IPS DF 4.7 (cell line): ENCODE results near the gene CFAP45.
"Not testable (repeated sequence)": the region's sequence is repeated elsewhere in the genome, so short reads cannot be mapped to it uniquely, and the experiment has no call there.

Experiments used
- DNase-seq: peaks from one replicate; pipeline ENCODE4 v3.0.0-alpha.2; 2013; ENCODE audit warnings: low spot score; ENCODE audit errors: extremely low read depth

CFAP45 gene

DNA sequence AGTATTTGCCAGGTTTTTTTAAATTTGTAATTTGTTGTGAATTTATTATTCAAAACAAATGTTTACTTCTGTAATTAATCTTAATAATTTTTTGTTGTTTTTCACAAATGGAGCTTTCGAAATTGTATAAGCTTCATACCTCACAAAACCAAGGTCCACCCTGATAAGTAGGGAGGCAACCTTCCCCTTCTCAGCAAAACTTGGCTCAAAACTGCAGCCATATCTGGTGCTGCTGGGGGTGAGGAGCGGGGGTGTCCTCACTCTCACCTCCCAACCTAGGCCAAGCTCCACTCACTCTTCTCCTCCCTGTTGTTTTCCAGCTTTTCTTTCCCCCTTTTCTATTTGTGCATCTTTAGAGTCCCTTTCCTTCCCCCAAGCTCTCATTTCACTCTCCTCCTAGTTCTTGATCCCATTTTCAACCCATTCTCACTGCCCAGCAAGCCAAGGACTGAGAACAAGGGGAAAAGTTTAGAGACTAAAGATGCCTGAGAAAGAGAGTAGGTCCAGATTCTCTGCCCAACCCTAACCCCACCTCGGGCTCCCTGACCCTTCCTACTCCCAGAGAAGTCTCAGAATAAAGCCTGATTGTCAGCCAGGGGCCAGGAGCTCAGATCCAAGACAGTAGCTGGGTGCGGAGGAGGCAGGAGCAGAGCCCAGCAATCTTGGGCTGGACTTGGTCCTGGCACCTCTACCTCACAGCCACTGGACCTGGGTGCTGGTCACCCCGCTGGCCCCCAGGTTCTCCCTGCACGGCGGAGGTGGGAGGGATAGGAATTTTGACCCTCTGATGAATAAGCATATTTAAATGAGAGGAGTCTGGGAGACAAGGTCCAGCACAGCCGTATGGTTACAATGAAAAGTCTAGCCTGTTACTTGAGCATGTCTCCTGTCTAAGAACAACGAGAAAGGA, 8.3 kb upstream of the CFAP45 start:
- no peak for DNase-seq

DNA sequence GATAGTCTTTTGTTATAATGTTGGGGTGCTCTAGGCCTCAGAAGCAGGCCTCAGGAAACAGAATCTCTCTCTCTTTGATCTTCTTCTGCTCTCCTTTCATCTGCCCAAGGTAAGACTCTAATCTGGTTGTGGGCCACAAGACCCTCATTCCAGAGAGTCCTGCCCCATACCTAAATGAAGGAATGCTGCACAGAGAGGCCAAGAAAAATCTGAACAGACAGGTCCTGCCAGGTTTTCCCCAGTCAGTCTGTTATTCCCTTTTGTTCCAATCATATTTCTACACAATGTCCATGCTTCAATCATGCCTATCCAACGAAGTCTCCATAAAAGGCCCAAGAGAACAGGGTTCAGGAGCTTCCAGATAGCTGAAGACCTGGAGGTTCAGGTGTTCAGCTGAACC, 7.0 kb upstream of the CFAP45 start:
- DNase-seq: no peak

DNA sequence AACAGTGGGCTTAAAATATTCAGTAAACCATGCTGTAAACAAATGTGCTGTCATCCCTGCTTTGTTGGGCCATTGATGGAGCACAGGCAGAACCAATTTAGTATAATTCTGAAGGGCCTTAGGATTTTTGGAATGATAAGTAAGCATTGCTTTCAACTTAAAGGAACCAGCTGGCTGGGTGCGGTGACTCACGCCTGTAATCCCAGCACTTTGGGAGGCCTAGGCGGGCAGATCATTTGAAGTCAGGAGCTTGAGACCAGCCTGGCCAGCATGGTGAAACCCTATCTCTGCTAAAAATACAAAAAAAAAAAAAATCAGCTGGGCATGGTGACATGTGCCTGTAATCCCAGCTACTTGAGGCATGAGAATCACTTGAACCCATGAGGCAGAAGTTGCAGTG, 4.1 kb upstream of the CFAP45 start:
- DNase-seq: not testable (repeated sequence)

DNA sequence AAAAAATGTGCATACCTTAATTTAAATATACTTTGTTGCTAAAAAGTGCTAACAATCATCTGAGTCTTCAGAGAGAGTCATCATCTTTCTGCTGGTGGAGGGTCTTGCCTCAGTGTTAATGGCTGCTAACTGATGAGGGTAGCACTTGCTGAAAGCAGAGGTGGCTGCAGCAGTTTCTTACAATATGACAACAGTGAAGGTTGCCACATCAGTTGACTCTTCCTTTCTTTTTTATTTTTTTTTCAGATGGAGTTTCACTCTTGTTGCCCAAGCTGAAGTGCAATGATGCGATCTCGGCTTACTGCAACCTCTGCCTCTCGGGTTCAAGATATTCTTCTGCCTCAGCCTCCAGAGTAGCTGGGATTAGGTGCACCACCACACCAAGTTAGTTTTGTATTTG, 2.6 kb upstream of the CFAP45 start:
- no peak for DNase-seq

DNA sequence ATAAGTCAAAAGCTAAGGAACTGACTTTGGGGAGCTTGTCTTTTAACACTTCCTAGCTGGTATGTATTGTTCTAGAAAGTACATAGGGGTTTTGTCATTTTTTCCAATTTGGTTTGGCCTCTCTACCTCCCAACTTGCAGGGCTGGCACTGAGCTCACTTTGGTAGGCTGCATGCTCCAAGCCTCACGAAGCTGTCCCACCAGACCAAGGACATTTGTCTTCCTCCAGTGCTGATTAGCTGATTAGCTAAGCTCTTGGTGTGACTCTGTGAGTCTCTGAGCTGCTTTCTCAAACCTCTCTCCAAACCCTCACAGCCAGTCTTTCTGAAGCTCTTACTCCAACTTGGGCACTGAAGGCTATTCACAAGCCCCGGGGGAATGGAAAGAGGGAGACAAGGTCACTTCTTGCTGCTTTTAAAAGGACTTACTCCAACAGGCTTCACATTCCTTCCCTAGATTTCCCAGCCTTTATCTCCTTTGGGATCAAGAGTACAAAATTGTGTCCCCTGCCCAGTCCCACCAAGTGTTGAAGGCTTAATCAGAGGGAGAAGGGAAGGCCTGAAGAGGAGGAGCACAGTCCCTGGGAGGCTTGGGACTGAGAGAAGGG, 893 bp upstream of the CFAP45 start:
- DNase-seq: no peak

DNA sequence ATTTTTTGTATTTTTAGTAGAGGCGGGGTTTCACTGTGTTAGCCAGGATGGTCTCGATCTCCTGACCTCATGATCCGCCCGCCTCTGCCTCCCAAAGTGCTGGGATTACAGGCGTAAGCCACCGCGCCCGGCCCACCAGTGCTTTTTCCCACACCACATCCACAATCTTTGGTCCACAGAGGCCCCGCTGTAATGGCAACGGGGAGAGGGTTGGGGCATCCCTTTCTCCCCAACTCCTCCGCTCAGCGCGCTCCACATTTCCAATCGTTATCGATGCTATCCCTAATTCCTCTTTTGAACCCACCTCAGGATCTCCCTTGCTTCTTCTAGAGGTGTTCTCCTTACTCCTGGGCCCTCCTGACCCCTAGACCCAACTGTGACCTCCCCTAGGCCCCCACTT, 331 bp downstream of the CFAP45 start:
- not testable (repeated sequence) for DNase-seq

DNA sequence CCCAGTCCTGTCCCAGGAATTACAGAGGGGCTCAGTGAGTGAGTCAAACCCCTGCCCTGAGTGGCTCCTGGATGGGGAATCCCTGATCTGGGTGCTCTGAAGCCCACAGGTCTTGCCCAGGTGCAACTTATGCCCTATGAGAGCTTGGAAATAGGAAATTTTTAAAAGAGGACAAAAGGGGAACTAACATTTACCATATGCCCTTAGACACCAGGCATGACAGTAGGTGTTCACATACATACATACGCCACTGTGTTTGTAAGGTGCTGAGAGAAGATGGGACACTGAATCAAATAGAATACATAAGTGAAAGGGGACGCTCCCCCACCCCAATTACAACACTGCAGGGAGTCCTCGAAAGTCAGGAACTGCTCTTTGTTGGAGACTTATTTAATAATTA, 1.4 kb downstream of the CFAP45 start:
- no peak for DNase-seq

DNA sequence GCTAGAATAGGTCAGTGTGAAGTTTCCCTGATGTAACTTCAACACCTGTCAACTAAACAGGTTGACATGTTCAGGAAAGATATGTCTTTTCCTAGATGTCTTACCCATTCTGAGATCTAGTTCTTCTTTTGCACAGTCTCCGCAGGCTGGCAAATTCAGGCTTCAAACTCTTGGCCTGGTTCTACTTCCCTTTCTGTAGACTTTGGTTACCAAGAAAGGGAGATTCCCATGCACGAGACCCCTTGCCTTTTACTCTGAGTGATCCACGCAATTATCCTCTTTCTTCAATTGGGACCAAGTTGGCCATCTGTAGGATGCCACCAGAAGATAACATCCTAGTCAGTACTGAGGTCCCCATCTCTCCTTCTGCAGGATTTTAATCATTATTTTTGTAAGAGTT, 2.0 kb downstream of the CFAP45 start:
- DNase-seq: no peak

DNA sequence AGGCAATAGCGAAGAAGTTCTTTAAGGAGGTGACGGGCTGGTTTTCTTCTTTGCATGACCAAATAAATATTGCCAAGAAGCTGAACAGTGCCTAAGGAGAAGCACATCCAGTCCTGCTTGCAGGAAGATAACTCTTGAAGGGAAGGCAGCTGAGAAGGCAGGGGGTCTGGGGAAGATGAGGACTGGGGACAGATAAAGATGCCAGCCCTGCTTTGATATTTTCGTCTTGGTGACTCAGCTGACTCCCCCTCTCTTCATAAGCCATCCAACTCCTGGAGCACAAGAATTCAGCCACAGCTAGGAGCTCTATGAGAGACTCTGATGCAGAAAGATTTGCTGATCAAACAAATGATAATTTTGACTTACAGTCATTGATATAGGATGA, 3.4 kb downstream of the CFAP45 start:
- no peak for DNase-seq

DNA sequence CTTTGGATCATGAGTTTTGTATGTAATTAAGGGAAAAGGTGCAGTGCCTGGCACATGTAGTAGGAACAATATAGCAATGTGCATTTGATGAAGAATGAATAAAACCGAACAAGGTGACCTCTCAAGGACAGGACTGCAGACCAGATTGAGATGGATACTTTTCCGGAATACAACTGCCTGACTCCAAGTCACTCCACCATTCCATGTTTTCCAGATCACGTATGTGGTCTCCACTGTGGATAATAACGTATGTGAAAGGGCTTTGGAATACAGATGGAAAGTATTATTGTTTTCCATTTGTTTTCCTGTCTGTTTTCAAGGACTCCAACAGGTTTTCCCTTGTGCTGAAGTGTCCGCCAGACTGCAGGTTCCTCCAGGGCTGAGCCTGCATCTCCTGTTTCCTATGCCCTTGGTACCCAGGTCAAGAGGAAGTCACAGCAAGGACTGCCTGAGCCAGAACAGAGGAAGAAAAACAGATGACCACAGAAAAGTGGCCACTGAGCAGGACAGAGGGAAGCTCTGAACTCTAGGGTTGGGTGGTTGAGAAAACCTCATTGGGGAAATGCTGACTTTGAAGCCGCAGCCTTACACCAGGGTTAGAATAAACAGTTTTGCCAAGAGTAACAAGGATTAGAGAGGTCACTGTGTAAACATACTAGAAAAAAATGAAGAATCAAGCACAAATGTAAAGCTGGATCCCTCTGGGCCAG, 4.0 kb downstream of the CFAP45 start:
- no peak for DNase-seq

DNA sequence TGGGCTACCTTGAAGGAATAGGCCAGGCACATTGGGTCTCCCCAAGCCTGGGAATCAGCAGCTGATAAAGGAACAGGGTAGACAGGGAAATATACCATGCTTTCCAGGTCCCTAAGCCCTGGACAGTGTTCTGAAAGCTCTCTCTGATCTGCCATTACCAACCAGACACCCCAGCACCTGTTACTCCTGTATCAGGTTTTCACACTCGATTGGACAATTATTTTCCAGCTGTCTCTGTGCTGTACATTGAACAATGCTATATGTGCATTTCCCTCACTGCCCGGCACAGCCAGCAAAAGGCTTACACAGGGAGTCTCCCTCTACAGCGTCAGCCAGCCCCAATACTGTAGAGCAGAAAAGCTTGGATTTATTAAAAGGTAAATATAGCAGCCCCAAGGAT, 4.7 kb downstream of the CFAP45 start:
- no peak for DNase-seq

DNA sequence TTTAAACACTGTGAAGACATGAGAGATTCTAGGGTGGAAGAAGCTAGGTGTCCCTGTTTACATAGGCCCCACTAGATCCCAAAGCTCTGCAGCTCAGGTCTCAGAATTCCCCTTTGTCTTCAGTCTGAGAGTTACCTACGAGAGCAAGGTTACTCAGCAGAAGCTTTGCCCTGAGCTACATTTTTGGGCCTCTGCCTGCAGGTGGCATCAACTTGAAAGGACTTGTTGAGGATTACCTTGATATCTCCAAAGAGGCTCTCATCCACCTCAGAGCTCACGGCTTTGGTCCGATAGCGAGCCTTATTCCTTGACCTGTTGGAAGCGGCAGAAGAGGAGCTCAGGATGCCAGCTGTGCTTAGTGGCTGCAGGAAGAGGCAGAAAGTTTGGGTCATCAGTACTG, 7.0 kb downstream of the CFAP45 start:
- DNase-seq: no peak

DNA sequence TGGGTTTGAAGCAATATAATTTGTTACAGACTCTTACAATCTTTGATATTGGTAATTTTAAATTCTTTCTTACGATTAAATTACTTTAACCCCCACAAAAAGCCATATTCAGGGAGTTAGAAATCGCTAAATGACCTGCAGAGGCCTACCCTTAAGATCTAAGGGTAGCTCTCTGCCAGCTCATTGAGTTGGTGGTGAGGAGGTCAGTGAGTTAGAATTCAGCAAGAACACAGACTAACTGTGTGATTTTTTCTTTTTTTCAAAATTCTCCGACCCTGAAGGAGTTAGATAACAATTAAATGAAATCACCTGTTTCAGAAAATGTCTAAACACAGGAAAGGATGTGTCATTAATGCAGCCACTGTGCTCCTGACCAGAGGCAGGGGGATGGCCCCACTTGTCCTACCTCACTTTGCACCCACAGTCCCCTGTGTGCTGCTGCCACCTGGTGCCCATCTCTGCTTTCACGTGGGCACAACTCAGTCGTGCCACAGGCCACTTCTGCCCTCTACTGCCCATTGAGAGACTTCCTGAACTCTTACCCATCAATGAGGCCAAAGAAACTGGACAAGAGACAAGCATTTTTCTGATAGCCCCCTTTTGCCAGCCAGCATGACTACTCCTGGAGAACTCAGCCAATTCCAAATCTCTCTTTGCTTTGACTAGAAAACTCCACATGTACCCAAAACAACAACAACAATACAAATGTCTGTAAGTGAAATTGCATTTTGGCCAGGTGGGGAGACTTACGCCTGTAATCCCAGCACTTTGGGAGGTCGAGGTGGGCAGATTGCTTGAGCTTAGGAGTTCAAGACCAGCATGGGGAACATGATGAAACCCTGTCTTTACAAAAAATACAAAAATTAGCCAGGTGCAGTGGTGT, 8.4 kb downstream of the CFAP45 start:
- peak; percentile 19 for DNase-seq

DNA sequence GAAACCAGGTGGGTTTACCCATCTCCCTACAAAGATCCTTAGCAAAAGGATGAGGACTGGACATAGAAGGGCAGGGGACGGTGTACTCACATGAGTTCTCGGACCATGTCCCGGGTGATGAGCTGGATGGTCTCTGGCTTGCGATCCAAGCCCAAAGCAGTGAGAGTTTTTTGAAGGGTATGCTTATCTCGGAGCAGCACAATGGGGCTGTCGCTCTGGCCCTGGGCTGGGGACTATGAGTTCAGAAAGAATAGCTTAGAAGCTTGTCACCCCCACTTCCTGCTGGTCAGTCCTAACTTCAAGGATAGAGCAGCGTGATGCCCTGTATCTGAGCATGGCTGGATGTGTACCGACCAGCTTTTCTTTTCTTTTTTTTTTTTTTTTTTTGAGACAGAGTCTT, 9.6 kb downstream of the CFAP45 start:
- DNase-seq: no peak

DNA sequence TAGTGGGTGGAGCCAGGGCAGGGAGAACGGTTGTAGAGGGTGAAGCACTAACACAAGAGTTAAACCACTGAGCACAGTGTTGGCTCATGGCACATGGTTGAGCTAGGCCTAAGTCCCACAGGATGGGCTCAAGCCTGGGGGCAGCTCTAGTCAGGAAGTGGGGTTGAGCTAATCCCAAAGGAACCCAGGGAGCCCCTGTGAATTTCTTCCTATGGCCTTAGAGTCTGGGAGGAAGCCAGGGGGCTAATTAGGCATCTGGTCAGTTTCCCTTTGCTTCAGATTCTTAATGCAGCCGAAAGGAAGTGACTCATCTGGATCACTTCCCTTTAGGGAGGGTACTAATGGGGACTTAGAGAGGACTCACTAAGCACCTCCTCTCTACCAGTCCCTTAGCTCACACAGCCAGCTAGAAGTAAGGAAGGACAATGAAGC, 10.1 kb downstream of the CFAP45 start:
- no peak for DNase-seq

DNA sequence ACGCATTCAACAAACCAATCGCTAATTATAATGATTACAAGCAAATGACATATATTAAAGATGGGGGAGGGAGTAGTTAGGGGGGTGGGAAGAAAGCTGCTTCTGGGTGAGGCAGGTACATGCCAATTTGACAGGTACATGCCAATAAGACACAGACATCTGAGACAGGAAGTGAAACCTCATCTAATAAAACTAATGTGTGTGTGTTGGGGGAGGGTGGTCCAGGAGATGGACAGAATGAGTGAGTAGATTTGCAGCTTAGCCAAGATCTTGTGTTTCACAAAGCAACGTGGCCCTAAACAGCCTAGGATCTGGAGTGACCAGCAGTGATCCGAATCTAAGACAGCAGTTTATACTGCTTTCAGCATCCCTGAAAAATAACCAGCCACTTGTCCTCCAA, 10.8 kb downstream of the CFAP45 start:
- DNase-seq: no peak

DNA sequence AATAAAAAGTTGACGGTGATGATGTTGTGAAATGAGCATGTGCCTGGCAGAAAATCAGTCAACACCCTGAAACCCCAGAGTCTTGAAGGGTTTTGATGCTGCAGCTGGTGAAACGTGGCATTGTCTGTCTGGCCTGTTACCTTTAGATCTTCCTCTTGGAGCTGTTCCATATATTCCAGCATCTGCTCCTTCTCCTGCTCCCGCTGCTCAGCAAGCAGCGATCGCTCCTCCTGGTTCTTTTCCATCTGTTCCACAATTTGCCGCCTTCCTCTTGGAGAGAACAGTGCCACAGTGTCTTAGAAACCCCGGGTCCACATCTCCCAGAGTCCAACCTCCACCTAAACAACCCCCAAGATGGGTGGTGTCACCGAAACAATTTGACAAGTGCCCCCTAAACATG, 15.7 kb downstream of the CFAP45 start:
- no peak for DNase-seq

DNA sequence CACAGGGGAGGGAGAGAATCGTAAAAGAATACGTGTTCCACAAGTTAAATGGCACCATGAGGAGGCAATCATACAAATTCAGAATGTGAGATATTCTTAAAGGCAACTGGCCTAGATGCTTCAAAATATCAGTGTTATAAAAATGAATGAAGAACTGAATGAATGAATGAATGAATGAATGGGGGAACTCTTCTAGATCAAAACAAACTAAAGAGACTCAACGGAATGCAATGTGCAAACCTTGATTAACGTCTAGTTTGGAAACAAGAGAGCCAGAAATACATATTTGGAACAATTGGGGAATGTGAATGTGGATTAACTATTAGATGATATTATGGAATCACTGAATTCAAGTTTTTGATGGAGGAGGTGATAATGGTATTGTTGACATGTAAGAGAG, 16.8 kb downstream of the CFAP45 start:
- DNase-seq: no peak

DNA sequence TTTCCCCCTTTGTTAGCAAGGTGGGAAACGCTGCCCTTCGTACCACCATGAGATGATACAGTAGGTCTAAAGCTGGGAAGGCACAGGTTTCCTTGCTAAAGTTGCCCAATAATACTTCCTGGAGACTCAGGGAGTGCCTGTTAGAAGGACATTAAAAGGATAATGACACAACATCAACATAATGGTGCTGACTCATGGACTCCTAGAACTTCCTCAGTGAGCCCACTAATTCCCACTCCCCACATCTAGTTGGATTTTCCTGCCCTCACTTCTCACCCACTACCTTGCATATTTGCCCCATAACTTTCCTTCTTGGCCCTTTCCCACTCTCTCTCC, 17.5 kb downstream of the CFAP45 start:
- no peak for DNase-seq

DNA sequence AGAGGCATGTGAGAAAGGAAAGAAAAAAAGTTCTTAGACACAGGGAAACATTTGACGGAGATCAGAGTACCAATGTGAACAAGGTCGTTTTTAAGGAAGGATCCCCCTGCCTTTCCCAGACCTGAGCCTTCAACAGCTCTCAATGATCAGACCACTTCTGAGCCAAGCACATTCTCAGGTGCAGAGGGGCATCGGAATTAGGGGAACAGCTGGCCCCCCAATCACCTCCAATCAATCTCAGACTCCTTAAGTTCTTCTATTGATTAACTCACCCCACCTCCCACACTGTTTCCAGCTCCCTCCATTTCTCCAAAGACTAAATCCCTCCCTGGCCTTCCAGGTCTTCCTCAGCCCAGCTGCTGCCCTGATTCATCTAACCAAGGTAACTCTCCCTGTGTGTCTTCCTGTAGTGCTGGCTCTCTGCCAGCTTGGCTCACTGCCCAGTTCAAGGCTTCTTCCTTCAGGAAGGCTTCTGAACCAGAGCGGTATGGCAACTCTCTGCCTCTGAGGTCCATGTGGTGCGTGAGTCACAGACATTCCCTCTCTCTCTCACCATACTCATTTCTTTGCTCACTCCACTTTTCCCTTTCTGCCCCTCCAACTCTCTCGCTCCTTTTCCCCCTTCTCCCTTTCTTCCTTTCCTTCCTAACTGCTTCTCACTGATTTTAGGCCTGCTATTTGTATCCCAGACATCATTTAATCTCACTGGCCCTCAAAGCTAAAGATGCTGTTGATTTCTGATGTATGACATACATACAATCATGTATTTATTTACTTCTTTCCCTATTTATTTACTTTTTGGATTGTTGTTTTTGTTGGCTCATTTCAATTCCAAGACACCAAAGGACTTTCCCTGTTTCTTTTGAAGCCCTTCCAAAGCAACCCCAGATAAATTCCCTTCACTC, 18.1 kb downstream of the CFAP45 start:
- no peak for DNase-seq

DNA sequence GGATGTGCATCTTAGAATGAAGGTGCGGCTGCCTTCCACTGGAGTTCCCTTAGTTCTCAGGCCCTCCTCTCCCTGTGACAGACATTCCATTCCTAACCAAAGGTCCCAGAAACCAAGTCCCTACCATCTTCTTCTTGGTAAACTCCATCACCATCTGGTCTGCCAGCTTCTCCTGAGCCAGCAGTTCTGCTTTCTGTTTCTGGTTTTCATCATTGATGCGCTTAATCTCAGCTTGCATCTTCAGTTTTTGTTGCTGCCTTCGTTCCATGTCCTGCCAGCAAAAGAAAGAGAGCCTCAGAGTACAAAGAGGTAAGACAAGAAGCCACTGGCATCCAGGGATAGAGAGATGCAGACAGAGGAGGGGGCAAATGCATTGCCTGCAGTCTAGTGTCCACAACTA, 19.5 kb downstream of the CFAP45 start:
- no peak for DNase-seq
